HG03095 (cell line): Measurements from ENCODE around the gene GNG12.

Experiments
- ATAC-seq: cut with Tn5 transposase; IDR thresholded peaks from one replicate; pipeline ENCODE4 v1.9.1; 2021; ENCODE audit warnings: moderate library complexity; ENCODE audit not compliant: unreplicated experiment

GNG12 gene

GRCh38 chr1:67755619-67756018, 77.6 kb downstream of the GNG12 start:
- ATAC-seq, result no peak

GRCh38 chr1:67755160-67755559, 78.1 kb downstream of the GNG12 start:
- no peak for ATAC-seq

GRCh38 chr1:67754526-67754920, 78.7 kb downstream of the GNG12 start:
- no peak for ATAC-seq

GRCh38 chr1:67753776-67754525, 79.3 kb downstream of the GNG12 start:
- ATAC-seq, result no peak

- no peak for ATAC-seq
Observed at GRCh38 chr1:67752306-67752705, 81.0 kb downstream of the GNG12 start.

- no peak for ATAC-seq
Observed at GRCh38 chr1:67750691-67751054, 82.6 kb downstream of the GNG12 start.

- no peak for ATAC-seq
Observed at GRCh38 chr1:67749844-67750690, 83.2 kb downstream of the GNG12 start.

GRCh38 chr1:67749263-67749843, 83.9 kb downstream of the GNG12 start:
- no peak for ATAC-seq

GRCh38 chr1:67748630-67749029, 84.6 kb downstream of the GNG12 start:
- peak; percentile 79 for ATAC-seq

- ATAC-seq, result no peak
Observed at GRCh38 chr1:67747671-67748546, 85.4 kb downstream of the GNG12 start.

- no peak for ATAC-seq
Observed at GRCh38 chr1:67745875-67746698, 87.2 kb downstream of the GNG12 start.

- ATAC-seq, result no peak
Observed at GRCh38 chr1:67743072-67743725, 90.1 kb downstream of the GNG12 start.

- no peak for ATAC-seq
Observed at GRCh38 chr1:67741736-67742135, 91.5 kb downstream of the GNG12 start.

GRCh38 chr1:67741121-67741520, 92.1 kb downstream of the GNG12 start:
- no peak for ATAC-seq

GRCh38 chr1:67740543-67740942, 92.7 kb downstream of the GNG12 start:
- no peak for ATAC-seq

- ATAC-seq, result no peak
Observed at GRCh38 chr1:67739361-67739760, 93.9 kb downstream of the GNG12 start.

- ATAC-seq, result no peak
Observed at GRCh38 chr1:67738401-67738800, 94.9 kb downstream of the GNG12 start.

- no peak for ATAC-seq
Observed at GRCh38 chr1:67737875-67738274, 95.4 kb downstream of the GNG12 start.

GRCh38 chr1:67736750-67737149, 96.5 kb downstream of the GNG12 start:
- ATAC-seq, result no peak
